HCT116 (cell line): ENCODE measurements around the gene TAPT1. TPM values are rescaled to one million over a fixed set of nuclear protein-coding genes. Genes with fewer than 3 reads are reported as not detected.

Source experiments
- ATAC-seq: fragments of 200-7000 bp; cut with Tn5 transposase; 2 replicates; pipeline ENCODE4 v1.9.1; 2020; ENCODE audit warnings: mild to moderate bottlenecking, moderate library complexity
- BruUV-seq: library from RNA; stranded (reverse); fragments of 400-500 nt; replicated peaks from 2 replicates; lab custom pipeline; 2021; lab: Mats Ljungman, UMichigan
- CTCF ChIA-PET: fragments of 300-600 bp; sonication (Branson Sonifier 250); formaldehyde crosslinking; loops from one replicate; lab custom pipeline; 2021; ENCODE audit warnings: antibody characterized with exemption; lab: Charles Lee
- POLR2A ChIA-PET: fragments of 300-600, 350-600 bp; sonication (Branson Sonifier 250); formaldehyde crosslinking; loops from one replicate; lab custom pipeline; 2021; ENCODE audit warnings: antibody characterized with exemption; lab: Charles Lee
- RAD21 ChIA-PET, 2 experiments: fragments of 300-600 bp; sonication (Branson Sonifier 250); formaldehyde crosslinking; loops; one replicate each; lab custom pipeline; 2023; ENCODE audit warnings: low total read pairs in 2 of 2; ENCODE audit not compliant: uncharacterized antibody in 2 of 2, unreplicated experiment in 2 of 2, low non-redundant PET in 1 of 2; lab: Charles Lee
- DNase-seq: peaks from one replicate; pipeline ENCODE4 v3.0.0-alpha.2; 2010; ENCODE audit warnings: low read depth, low spot score
- H2AFZ ChIP-seq: fragments of 200-600 bp; shearing (Covaris generic), sonication (generic); 2 replicates; pipeline ENCODE4 v1.6.1; 2017; ENCODE audit warnings: low read depth, mixed run types, mixed read lengths, antibody characterized with exemption, low read length; ENCODE audit not compliant: poor library complexity, severe bottlenecking
- H3K27ac ChIP-seq: 2 replicates; pipeline ENCODE4 v1.5.1; 2012; ENCODE audit warnings: low read depth, low read length
- H3K27me3 ChIP-seq: fragments of 200-600 bp; sonication (generic); 2 replicates; pipeline ENCODE4 v1.6.1; 2016; ENCODE audit warnings: mixed run types, low read length, mixed read lengths; ENCODE audit not compliant: insufficient read depth
- H3K36me3 ChIP-seq, 2 experiments: fragments of 200-500 bp in 1 of 2; fragments of 200-600 bp in 1 of 2; sonication (Bioruptor generic) in 1 of 2; sonication (generic) in 1 of 2; 2 replicates each; pipeline versions ENCODE4 v1.5.1 to v1.6.1; 2014 to 2016; ENCODE audit warnings: low read length in 2 of 2, inconsistent platforms in 1 of 2, mixed read lengths in 1 of 2, mixed run types in 1 of 2; ENCODE audit not compliant: insufficient read depth in 2 of 2, control insufficient read depth in 1 of 2
- H3K4me1 ChIP-seq, 2 experiments: fragments of 200-600 bp in 1 of 2; sonication (generic) in 1 of 2; 2 replicates each; pipeline versions ENCODE4 v1.5.1 to v1.6.1; 2012 to 2017; ENCODE audit warnings: low read length in 2 of 2, inconsistent platforms in 1 of 2, mild to moderate bottlenecking in 1 of 2, mixed read lengths in 1 of 2, mixed run types in 1 of 2, moderate library complexity in 1 of 2; ENCODE audit not compliant: insufficient read depth in 2 of 2, control insufficient read depth in 1 of 2
- H3K4me2 ChIP-seq: fragments of 200-600 bp; sonication (generic); 2 replicates; pipeline ENCODE4 v1.6.1; 2017; ENCODE audit warnings: mixed run types, low read length, mixed read lengths
- H3K4me3 ChIP-seq, 2 experiments: fragments of 200-600 bp in 1 of 2; sonication (generic) in 1 of 2; replicated peaks in 1 of 2; 2 replicates each; pipeline ENCODE4 v1.5.1; 2011 to 2016; ENCODE audit warnings: low read length in 2 of 2, control low read depth in 1 of 2, low read depth in 1 of 2, mild to moderate bottlenecking in 1 of 2, mixed read lengths in 1 of 2, mixed run types in 1 of 2
- H3K79me2 ChIP-seq: fragments of 200-600 bp; sonication (generic); 2 replicates; pipeline ENCODE4 v1.6.1; 2017; ENCODE audit warnings: mild to moderate bottlenecking, mixed run types, low read length, moderate library complexity, mixed read lengths; ENCODE audit not compliant: insufficient read depth
- H3K9ac ChIP-seq: fragments of 200-600 bp; sonication (generic); 2 replicates; pipeline ENCODE4 v1.6.1; 2016; ENCODE audit warnings: low read length, mixed read lengths
- H3K9me2 ChIP-seq: fragments of 200-600 bp; sonication (generic), shearing (Covaris generic); 2 replicates; pipeline ENCODE4 v1.6.1; 2017; ENCODE audit warnings: mixed run types, mild to moderate bottlenecking, moderate library complexity; ENCODE audit not compliant: insufficient read depth
- H3K9me3 ChIP-seq, 2 experiments: fragments of 200-500 bp in 1 of 2; fragments of 200-600 bp in 1 of 2; sonication (Bioruptor generic) in 1 of 2; sonication (generic) in 1 of 2; 2 replicates each; pipeline ENCODE4 v1.6.1; 2014 to 2017; ENCODE audit warnings: low read length in 2 of 2, mixed read lengths in 2 of 2, inconsistent platforms in 1 of 2, low read depth in 1 of 2, mild to moderate bottlenecking in 1 of 2, mixed run types in 1 of 2, moderate library complexity in 1 of 2; ENCODE audit not compliant: control insufficient read depth in 1 of 2, insufficient read depth in 1 of 2
- H4K20me1 ChIP-seq: fragments of 200-600 bp; sonication (generic), shearing (Covaris generic); 2 replicates; pipeline ENCODE4 v1.6.1; 2017; ENCODE audit warnings: mixed run types, mild to moderate bottlenecking, moderate library complexity; ENCODE audit not compliant: insufficient read depth
- CBX3 ChIP-seq: IDR thresholded peaks from 2 replicates; pipeline ENCODE4 v1.6.1; 2012; ENCODE audit warnings: low read depth
- CTCF ChIP-seq, 3 experiments: fragments of 200-600 bp in 1 of 3; sonication (generic) in 1 of 3; IDR thresholded peaks in 2 of 3; conservative IDR thresholded peaks in 1 of 3; 2 replicates each; pipeline ENCODE4 v1.5.1; 2012 to 2017; ENCODE audit warnings: low read depth in 2 of 3, low read length in 2 of 3, antibody characterized with exemption in 1 of 3, borderline replicate concordance in 1 of 3, control low read depth in 1 of 3, mild to moderate bottlenecking in 1 of 3, mixed read lengths in 1 of 3, mixed run types in 1 of 3, moderate library complexity in 1 of 3; ENCODE audit not compliant: insufficient read depth in 1 of 3
- EGR1 ChIP-seq: IDR thresholded peaks from 2 replicates; pipeline ENCODE4 v1.6.1; 2012; ENCODE audit warnings: low read depth
- EZH2 ChIP-seq: fragments of 200-600 bp; sonication (generic); IDR thresholded peaks from 2 replicates; pipeline ENCODE4 v1.6.1; 2017; ENCODE audit warnings: antibody characterized with exemption, mixed run types
- EZH2phosphoT487 ChIP-seq: fragments of 200-600 bp; IDR thresholded peaks from 2 replicates; pipeline ENCODE4 v1.6.1; 2018; ENCODE audit warnings: antibody characterized with exemption, borderline replicate concordance
- FOSL1 ChIP-seq: IDR thresholded peaks from 2 replicates; pipeline ENCODE4 v1.6.1; 2012; ENCODE audit warnings: low read depth
- JUND ChIP-seq: IDR thresholded peaks from 2 replicates; pipeline ENCODE4 v1.6.1; 2012
- POLR2A ChIP-seq: IDR thresholded peaks from 2 replicates; pipeline ENCODE4 v1.7.0; 2011; ENCODE audit warnings: borderline replicate concordance; ENCODE audit not compliant: insufficient read depth, insufficient read length; ENCODE audit errors: extremely low read depth
- POLR2AphosphoS5 ChIP-seq: IDR thresholded peaks from 2 replicates; pipeline ENCODE4 v1.6.1; 2011; ENCODE audit warnings: mild to moderate bottlenecking, low read depth, low read length, moderate library complexity
- RAD21 ChIP-seq: IDR thresholded peaks from 2 replicates; pipeline ENCODE4 v1.6.1; 2012; ENCODE audit warnings: low read depth, mild to moderate bottlenecking
- REST ChIP-seq: IDR thresholded peaks from 2 replicates; pipeline ENCODE4 v1.6.1; 2012; ENCODE audit warnings: low read depth
- SIN3A ChIP-seq: IDR thresholded peaks from 2 replicates; pipeline ENCODE4 v1.6.1; 2012; ENCODE audit warnings: low read depth
- SP1 ChIP-seq: IDR thresholded peaks from 2 replicates; pipeline ENCODE4 v1.6.1; 2012; ENCODE audit warnings: low read depth
- TCF7L2 ChIP-seq: IDR thresholded peaks from 2 replicates; pipeline ENCODE4 v1.7.0; 2011; ENCODE audit warnings: borderline replicate concordance, inconsistent platforms; ENCODE audit not compliant: insufficient read depth, insufficient read length; ENCODE audit errors: extremely low read depth
- YY1 ChIP-seq: IDR thresholded peaks from 2 replicates; pipeline ENCODE4 v1.6.1; 2011; ENCODE audit warnings: low read length, low read depth, moderate library complexity, mild to moderate bottlenecking; ENCODE audit not compliant: insufficient replicate concordance; ENCODE audit errors: extremely low read depth
- ZBTB33 ChIP-seq: IDR thresholded peaks from 2 replicates; pipeline ENCODE4 v1.6.1; 2011; ENCODE audit warnings: mild to moderate bottlenecking, low read length, moderate library complexity; ENCODE audit not compliant: insufficient replicate concordance; ENCODE audit errors: extremely low read depth
- ZFX ChIP-seq: fragments of 450-650 bp; IDR thresholded peaks from 2 replicates; pipeline ENCODE4 v1.6.1; 2017
- intact Hi-C: fragments of 100-400 bp; cut with micrococcal nuclease; formaldehyde crosslinking; loops from 2 replicates; pipeline ENCODE4 v1.10.0; 2022
- total RNA-seq: library from RNA; stranded (reverse); gene quantifications from one replicate; pipeline ENCODE4 v1.2.1, GENCODE V29; 2021; ENCODE audit not compliant: unreplicated experiment
- TF ChIP-seq, protein P1 (sequence below): IDR thresholded peaks from 2 replicates; pipeline ENCODE4 v1.6.1; 2012
- TF ChIP-seq, protein P2 (sequence below): IDR thresholded peaks from 2 replicates; pipeline ENCODE4 v1.6.1; 2012

Gene TAPT1
- total RNA-seq, 1 experiment from 2014 or later = 11.7 TPM

DNA sequence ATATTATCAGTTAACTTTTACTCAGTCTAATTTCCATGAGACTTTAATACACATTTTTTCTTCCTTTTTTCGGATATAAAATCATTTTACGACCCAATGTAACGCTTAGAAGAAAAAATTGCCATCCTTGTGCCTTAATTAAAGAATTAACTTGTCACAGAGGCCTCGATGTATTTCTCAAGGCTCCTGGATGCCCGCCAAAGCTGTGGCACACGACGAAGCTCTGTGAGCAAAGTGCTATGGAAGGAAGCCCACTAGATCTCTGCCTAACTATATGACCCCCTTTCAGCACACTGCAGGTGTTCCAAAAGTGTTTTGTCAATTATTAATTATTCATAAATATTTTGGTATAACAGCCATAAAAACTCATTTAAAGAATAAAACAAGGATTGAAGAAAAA, 54.4 kb downstream of the TAPT1 start:
- BruUV-seq = no TSS peak
- POLR2A ChIA-PET = no interaction called here
- CTCF ChIA-PET = no interaction called here

More for the DNA sequence above, 54.4 kb downstream of the TAPT1 start:
- RAD21 ChIA-PET = no interaction called here
- Histone ChIP-seq H3K9ac (no peak overlapping the region), H3K36me3 (no peaks in the 10 kb centered on the region), H3K27me3 (no peaks in the 10 kb centered on the region), H3K4me2 (no peak overlapping the region), H3K9me3 (no peaks in the 10 kb centered on the region), H3K4me1 (no peaks in the 10 kb centered on the region), H2AFZ (no peak overlapping the region), H3K9me2 (no peaks in the 10 kb centered on the region), H3K27ac (no peak overlapping the region), H3K4me3 (no peak overlapping the region), H3K79me2 (no peaks in the 10 kb centered on the region), H4K20me1 (no peaks in the 10 kb centered on the region)
- no peak for TF ChIP-seq YY1
- no peak for TF ChIP-seq CTCF (IDR thresholded peaks at IDR 0.05 in 2 of 3, conservative IDR thresholded peaks at IDR 0.05 in 1 of 3; ENCODE audit: borderline replicate concordance in 1 of 3, insufficient read depth in 1 of 3, low read depth in 2 of 3, low read length in 2 of 3)
- no peak for TF ChIP-seq JUND
- no peak for TF ChIP-seq ZFX
- no peak for TF ChIP-seq EZH2
- TF ChIP-seq, protein P1, sequence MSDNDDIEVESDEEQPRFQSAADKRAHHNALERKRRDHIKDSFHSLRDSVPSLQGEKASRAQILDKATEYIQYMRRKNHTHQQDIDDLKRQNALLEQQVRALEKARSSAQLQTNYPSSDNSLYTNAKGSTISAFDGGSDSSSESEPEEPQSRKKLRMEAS = no peak
- TF ChIP-seq TCF7L2 = no peak
- no peak for TF ChIP-seq EGR1
- no peak for TF ChIP-seq SP1
- no peak for TF ChIP-seq ZBTB33
- TF ChIP-seq CBX3 = no peak
- TF ChIP-seq POLR2AphosphoS5 = no peak
- TF ChIP-seq FOSL1 = no peak
- TF ChIP-seq SIN3A = no peak
- no peak for TF ChIP-seq EZH2phosphoT487
- TF ChIP-seq POLR2A = no peak
- TF ChIP-seq, protein P2, sequence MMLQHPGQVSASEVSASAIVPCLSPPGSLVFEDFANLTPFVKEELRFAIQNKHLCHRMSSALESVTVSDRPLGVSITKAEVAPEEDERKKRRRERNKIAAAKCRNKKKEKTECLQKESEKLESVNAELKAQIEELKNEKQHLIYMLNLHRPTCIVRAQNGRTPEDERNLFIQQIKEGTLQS = no peak
- TF ChIP-seq REST = no peak
- TF ChIP-seq RAD21 = no peak
- DNase-seq = no peak
- intact Hi-C loops = no loop called here
- no peak for ATAC-seq
